Omental fat pad (tissue), 4 donors: ENCODE data around the gene ATP8B4. TPM values are rescaled to one million over a fixed set of nuclear protein-coding genes. Genes with fewer than 3 reads are reported as not detected.

Experiments used
- ATAC-seq: fragments of 150-250 bp; one replicate; pipeline ENCODE4 v1.9.1; 2016; ENCODE audit warnings: mild to moderate bottlenecking, moderate library complexity; ENCODE audit not compliant: low FRiP score
- DNase-seq: peaks from one replicate; pipeline ENCODE4 v3.0.0-alpha.2; 2019; ENCODE audit warnings: low spot score
- CTCF ChIP-seq, 3 donors: fragments of 450-650 bp; IDR thresholded peaks; one replicate each; pipeline ENCODE4 v1.5.1; 2016 to 2017; ENCODE audit warnings: antibody characterized with exemption in 3 of 3, mild to moderate bottlenecking in 3 of 3, moderate library complexity in 2 of 3
- total RNA-seq, 4 donors: library from RNA; depleted of rRNA; stranded (reverse); fragments of >200 nt; gene quantifications; one replicate each; pipeline ENCODE4 v1.1.0, GENCODE V29; 2016

The ATP8B4 gene
- total RNA-seq, 4 donors from 2014 or later = 12.1 to 32.3 (median 16.5) TPM

- ATAC-seq (no peak), DNase-seq (no peak)
- TF ChIP-seq CTCF (IDR thresholded peaks at IDR 0.05) = no peak
Observed at GRCh38 chr15:49847423-49848281, 271.4 kb downstream of the ATP8B4 start.

- ATAC-seq (no peak), DNase-seq (no peak)
- no peak for TF ChIP-seq CTCF (IDR thresholded peaks at IDR 0.05)
Observed at GRCh38 chr15:49844390-49844789, 274.6 kb downstream of the ATP8B4 start.

- ATAC-seq (no peak), DNase-seq (no peak)
- no peak for TF ChIP-seq CTCF (IDR thresholded peaks at IDR 0.05)
Observed at GRCh38 chr15:49843725-49844124, 275.3 kb downstream of the ATP8B4 start.

GRCh38 chr15:49842031-49842730 lies 276.9 kb downstream of the ATP8B4 start:
- TF ChIP-seq CTCF (IDR thresholded peaks at IDR 0.05) = no peak
- ATAC-seq (no peak), DNase-seq (no peak)

- ATAC-seq = no peak
Observed at GRCh38 chr15:49832511-49832910, 286.5 kb downstream of the ATP8B4 start.

GRCh38 chr15:49831206-49831965 lies 287.6 kb downstream of the ATP8B4 start:
- DNase-seq = no peak
- peak; percentile 41 for ATAC-seq
- no peak for TF ChIP-seq CTCF (IDR thresholded peaks at IDR 0.05)

More at GRCh38 chr15:49832511-49832910, 286.5 kb downstream of the ATP8B4 start:
- no peak for DNase-seq
- no peak for TF ChIP-seq CTCF (IDR thresholded peaks at IDR 0.05)
